Ishikawa (cell line): Measurements from ENCODE around the gene SOX6.

Source experiments
- CEBPB ChIP-seq: IDR thresholded peaks from 2 replicates; pipeline ENCODE4 v1.6.1; 2012
- CREB1 ChIP-seq: IDR thresholded peaks from 2 replicates; pipeline ENCODE4 v1.6.1; 2012; ENCODE audit warnings: low read depth
- EGR1 ChIP-seq: IDR thresholded peaks from 2 replicates; pipeline ENCODE4 v1.6.1; 2012
- EP300 ChIP-seq: IDR thresholded peaks from 2 replicates; pipeline ENCODE4 v1.6.1; 2012; ENCODE audit warnings: borderline replicate concordance
- FOXM1 ChIP-seq: IDR thresholded peaks from 2 replicates; pipeline ENCODE4 v1.6.1; 2012; ENCODE audit warnings: low read depth, borderline replicate concordance
- NFIC ChIP-seq: IDR thresholded peaks from 2 replicates; pipeline ENCODE4 v1.6.1; 2012
- RAD21 ChIP-seq: IDR thresholded peaks from 2 replicates; pipeline ENCODE4 v1.6.1; 2012; ENCODE audit warnings: low read depth
- REST ChIP-seq: IDR thresholded peaks from 2 replicates; pipeline ENCODE4 v1.6.1; 2012; ENCODE audit warnings: low read depth, mild to moderate bottlenecking
- TAF1 ChIP-seq: IDR thresholded peaks from 2 replicates; pipeline ENCODE4 v1.6.1; 2012; ENCODE audit warnings: low read depth, mild to moderate bottlenecking
- TCF12 ChIP-seq: IDR thresholded peaks from 2 replicates; pipeline ENCODE4 v1.6.1; 2012; ENCODE audit warnings: low read depth
- USF1 ChIP-seq: IDR thresholded peaks from 2 replicates; pipeline ENCODE4 v1.6.1; 2012
- YY1 ChIP-seq: IDR thresholded peaks from 2 replicates; pipeline ENCODE4 v1.6.1; 2012; ENCODE audit warnings: low read depth

- TF ChIP-seq RAD21 (no peak), YY1 (no peak), CREB1 (no peak), TAF1 (no peak), TCF12 (no peak), FOXM1 (no peak), REST (no peak), EGR1 (no peak), USF1 (no peak), NFIC (no peak), EP300 (no peak), CEBPB (no peak)
Observed at GRCh38 chr11:16363706-16364105, 7.4 kb upstream of the SOX6 start.
